Loucy (cell line): ENCODE results near the gene SEC24A.
"Not testable (repeated sequence)": the region's sequence is repeated elsewhere in the genome, so short reads cannot be mapped to it uniquely, and the experiment has no call there.

ENCODE experiments used
- H2AFZ ChIP-seq: fragments of 200-600 bp; sonication (generic); 2 replicates; pipeline ENCODE4 v1.6.0; 2016; ENCODE audit warnings: antibody characterized with exemption, mild to moderate bottlenecking, low read length, moderate library complexity
- H3F3A ChIP-seq: fragments of 200-600 bp; 2 replicates; pipeline ENCODE4 v1.6.0; 2016; ENCODE audit warnings: antibody characterized with exemption, low read depth, mild to moderate bottlenecking
- H3K27me3 ChIP-seq: fragments of 200-600 bp; sonication (generic); 2 replicates; pipeline ENCODE4 v1.6.1; 2014; ENCODE audit warnings: low read length, mild to moderate bottlenecking; ENCODE audit not compliant: insufficient read depth, poor library complexity, severe bottlenecking
- H3K36me3 ChIP-seq: fragments of 200-600 bp; sonication (generic); 2 replicates; pipeline ENCODE4 v1.6.1; 2016; ENCODE audit warnings: low read length; ENCODE audit not compliant: insufficient read depth
- H3K4me1 ChIP-seq: fragments of 200-600 bp; sonication (generic); 2 replicates; pipeline ENCODE4 v1.5.1; 2014; ENCODE audit warnings: low read length, mild to moderate bottlenecking; ENCODE audit not compliant: insufficient read depth, poor library complexity, severe bottlenecking
- H3K4me2 ChIP-seq: fragments of 200-600 bp; sonication (generic); 2 replicates; pipeline ENCODE4 v1.6.0; 2014; ENCODE audit warnings: antibody characterized with exemption, low read length, low read depth, mild to moderate bottlenecking; ENCODE audit not compliant: poor library complexity, severe bottlenecking
- H3K4me3 ChIP-seq: fragments of 200-600 bp; sonication (generic); 2 replicates; pipeline ENCODE4 v1.5.1; 2014; ENCODE audit warnings: low read length, mild to moderate bottlenecking, mixed read lengths; ENCODE audit not compliant: poor library complexity, severe bottlenecking
- H3K79me2 ChIP-seq: fragments of 200-600 bp; sonication (generic); 2 replicates; pipeline ENCODE4 v1.6.1; 2014; ENCODE audit warnings: low read length; ENCODE audit not compliant: insufficient read depth
- H3K9ac ChIP-seq: fragments of 200-600 bp; sonication (generic); 2 replicates; pipeline ENCODE4 v1.6.0; 2014; ENCODE audit warnings: mild to moderate bottlenecking, low read depth, low read length, moderate library complexity; ENCODE audit not compliant: poor library complexity, severe bottlenecking
- H3K9me2 ChIP-seq: fragments of 200-600 bp; sonication (generic); replicated peaks from 2 replicates; pipeline ENCODE4 v1.6.1; 2016; ENCODE audit warnings: low read depth, low read length, mixed read lengths
- H3K9me3 ChIP-seq: fragments of 200-600 bp; sonication (generic); 2 replicates; pipeline ENCODE4 v1.6.1; 2014; ENCODE audit warnings: mild to moderate bottlenecking, antibody characterized with exemption, low read length, low read depth; ENCODE audit not compliant: insufficient read depth
- H4K20me1 ChIP-seq: fragments of 200-600 bp; sonication (generic); 2 replicates; pipeline ENCODE4 v1.6.0; 2014; ENCODE audit warnings: antibody characterized with exemption, low read length, mild to moderate bottlenecking; ENCODE audit not compliant: insufficient read depth, poor library complexity, severe bottlenecking
- CTCF ChIP-seq: fragments of 200-600 bp; sonication (generic); conservative IDR thresholded peaks from 2 replicates; pipeline ENCODE4 v1.5.1; 2014; ENCODE audit warnings: mild to moderate bottlenecking, antibody characterized with exemption, low read length
- EZH2phosphoT487 ChIP-seq: fragments of 200-600 bp; IDR thresholded peaks from 2 replicates; pipeline ENCODE4 v1.6.1; 2018; ENCODE audit warnings: antibody characterized with exemption, mild to moderate bottlenecking, moderate library complexity, borderline replicate concordance

Gene SEC24A

DNA sequence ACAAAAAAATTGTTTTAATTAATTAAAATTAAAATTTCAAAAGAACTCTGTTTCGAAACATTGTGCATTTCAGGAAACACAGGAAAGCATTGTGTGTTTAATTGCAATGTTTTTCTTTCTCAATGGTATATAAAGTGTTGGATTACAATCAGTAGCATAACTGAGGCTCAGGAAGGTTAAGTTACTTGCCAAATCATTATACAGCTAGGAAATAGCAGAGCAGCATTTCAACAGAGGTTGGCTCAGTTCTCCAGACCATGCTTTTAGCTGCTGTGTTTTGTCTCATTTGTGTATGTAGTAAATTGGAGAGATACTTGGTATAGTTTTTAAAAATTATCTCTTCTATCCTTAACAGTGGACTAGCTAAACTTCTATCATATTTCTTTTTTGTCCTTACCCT lies 59.7 kb downstream of the SEC24A start:
- H3K9me3 ChIP-seq, result no peaks in the 10 kb centered on the region
- H3K36me3 ChIP-seq, result peaks cover 22% of the 10 kb centered on the region; the same call in 1 of the 2 replicates
- no peak overlapping the region for H3K4me2 ChIP-seq
- no peak overlapping the region for H2AFZ ChIP-seq
- TF ChIP-seq CTCF (no peak), EZH2phosphoT487 (no peak)
- no peaks in the 10 kb centered on the region for H3K27me3 ChIP-seq
- no peak overlapping the region for H3K4me3 ChIP-seq
- no peaks in the 10 kb centered on the region for H3K4me1 ChIP-seq
- no peaks in the 10 kb centered on the region for H3F3A ChIP-seq
- no peaks in the 10 kb centered on the region for H3K79me2 ChIP-seq
- H3K9ac ChIP-seq, result no peak overlapping the region
- no peaks in the 10 kb centered on the region for H3K9me2 ChIP-seq
- no peaks in the 10 kb centered on the region for H4K20me1 ChIP-seq

- no peak overlapping the region for H3K4me2 ChIP-seq
- H3K27me3 ChIP-seq, result no peaks in the 10 kb centered on the region
- no peaks in the 10 kb centered on the region for H3K9me3 ChIP-seq
- TF ChIP-seq CTCF (no peak), EZH2phosphoT487 (no peak)
- H3K4me3 ChIP-seq, result no peak overlapping the region
- H3K9ac ChIP-seq, result no peak overlapping the region
- peaks cover 20% of the 10 kb centered on the region; the same call in 1 of the 2 replicates for H3K36me3 ChIP-seq
- no peaks in the 10 kb centered on the region for H3F3A ChIP-seq
- no peak overlapping the region for H2AFZ ChIP-seq
- H3K4me1 ChIP-seq, result no peaks in the 10 kb centered on the region
- H3K9me2 ChIP-seq, result no peaks in the 10 kb centered on the region
- no peaks in the 10 kb centered on the region for H4K20me1 ChIP-seq
- H3K79me2 ChIP-seq, result no peaks in the 10 kb centered on the region
Observed at GRCh38 chr5:134714120-134714519, 65.5 kb downstream of the SEC24A start.

GRCh38 chr5:134714541-134714940 lies 66.0 kb downstream of the SEC24A start:
- Histone ChIP-seq H3F3A (no peaks in the 10 kb centered on the region), H3K4me2 (no peak overlapping the region), H3K4me3 (no peak overlapping the region), H3K79me2 (no peaks in the 10 kb centered on the region), H3K9ac (no peak overlapping the region), H3K9me3 (no peaks in the 10 kb centered on the region), H4K20me1 (no peaks in the 10 kb centered on the region), H3K9me2 (no peaks in the 10 kb centered on the region), H2AFZ (no peak overlapping the region), H3K36me3 (peaks cover 20% of the 10 kb centered on the region; the same call in 1 of the 2 replicates), H3K4me1 (no peaks in the 10 kb centered on the region), H3K27me3 (no peaks in the 10 kb centered on the region)
- TF ChIP-seq EZH2phosphoT487, result no peak

- H3K79me2 ChIP-seq, H3K27me3 ChIP-seq, H3F3A ChIP-seq, H3K9ac ChIP-seq, H3K4me3 ChIP-seq, H3K9me3 ChIP-seq, H3K9me2 ChIP-seq, H2AFZ ChIP-seq, H4K20me1 ChIP-seq, H3K4me1 ChIP-seq, H3K4me2 ChIP-seq: not testable (repeated sequence)
- peaks cover 20% of the 10 kb centered on the region; the same call in 1 of the 2 replicates for H3K36me3 ChIP-seq
Observed at GRCh38 chr5:134715466-134715865, 66.9 kb downstream of the SEC24A start.
